ENCODE results near the gene COMMD4.
"Not testable (repeated sequence)": the region's sequence is repeated elsewhere in the genome, so short reads cannot be mapped to it uniquely, and the experiment has no call there.

COMMD4 gene

DNA sequence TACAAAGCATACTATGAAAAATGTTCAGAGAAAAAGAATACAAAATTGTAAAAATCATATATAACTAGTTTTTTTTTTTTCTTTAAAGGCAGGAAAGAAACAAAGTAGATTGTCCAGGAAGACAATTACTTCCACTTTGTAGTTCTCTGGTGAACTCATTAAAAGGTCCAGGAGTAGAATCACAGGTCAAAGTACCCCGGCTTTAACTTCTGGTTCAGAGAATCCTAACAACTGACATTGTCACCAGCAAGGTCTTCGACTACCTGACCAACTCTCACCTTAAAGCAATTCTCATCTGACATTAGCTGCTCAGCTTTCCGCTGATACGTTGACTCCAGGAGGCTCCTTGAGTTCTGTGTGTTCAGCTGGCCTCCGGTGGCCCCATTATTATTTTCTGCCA lies 48.1 kb downstream of the COMMD4 start:
- DNase-seq: not testable (repeated sequence)
